ACHN (cell line): Measurements from ENCODE around the gene PTRH2.
A peak's percentile ranks its signal among the peaks of the same experiment; 100 is the strongest.

Experiments
- DNase-seq: peaks from one replicate; pipeline ENCODE4 v3.0.0-alpha.2; 2015
- in situ Hi-C: cut with HindIII; loops from 2 replicates; pipeline ENCODE4 v1.10.0; 2017; ENCODE audit warnings: low sequenced_read_pairs, low pct_ligation_motif_present, low pct_unique_long_range_greater_than_20kb

The PTRH2 gene

DNA sequence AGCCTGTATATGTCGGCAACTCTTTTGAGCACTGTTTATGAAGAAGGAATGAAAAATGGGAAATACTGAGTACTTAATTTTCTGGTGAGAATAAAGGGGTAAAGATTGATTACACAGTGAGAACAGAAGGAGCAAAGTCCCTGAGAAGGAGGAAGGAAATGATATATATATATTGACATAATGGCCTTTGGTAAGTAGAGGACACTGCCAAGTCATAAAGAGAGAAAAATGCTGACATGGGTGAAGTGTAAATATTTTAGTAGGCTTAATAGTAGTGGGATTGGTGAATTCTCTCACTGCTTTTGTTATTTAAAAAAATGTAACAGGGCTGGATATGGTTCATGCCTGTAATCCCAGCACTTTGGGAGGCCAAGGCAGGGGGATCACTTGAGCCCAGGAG lies 16.4 kb upstream of the PTRH2 start:
- no peak for DNase-seq
- in situ Hi-C loops = no loop called here

DNA sequence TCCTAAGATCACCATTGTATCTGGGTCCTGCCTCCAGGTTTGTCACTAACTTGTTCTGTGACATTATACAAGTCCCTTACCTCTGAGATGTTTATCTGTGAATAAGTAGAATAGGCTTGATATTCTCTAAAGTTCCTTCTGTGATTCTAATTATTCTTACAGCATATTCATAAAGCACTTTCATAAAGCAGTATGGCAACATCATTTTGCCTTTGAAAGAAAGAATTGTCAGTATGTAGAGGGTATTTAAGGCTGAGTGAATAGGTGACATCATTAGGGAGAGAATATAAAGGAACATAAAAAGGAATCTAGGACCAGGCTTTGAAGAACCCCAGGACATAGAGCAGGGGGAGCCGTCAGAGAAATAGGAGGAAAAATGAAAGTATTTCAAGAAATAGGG lies 15.8 kb upstream of the PTRH2 start:
- in situ Hi-C loops = no loop called here
- DNase-seq = no peak

DNA sequence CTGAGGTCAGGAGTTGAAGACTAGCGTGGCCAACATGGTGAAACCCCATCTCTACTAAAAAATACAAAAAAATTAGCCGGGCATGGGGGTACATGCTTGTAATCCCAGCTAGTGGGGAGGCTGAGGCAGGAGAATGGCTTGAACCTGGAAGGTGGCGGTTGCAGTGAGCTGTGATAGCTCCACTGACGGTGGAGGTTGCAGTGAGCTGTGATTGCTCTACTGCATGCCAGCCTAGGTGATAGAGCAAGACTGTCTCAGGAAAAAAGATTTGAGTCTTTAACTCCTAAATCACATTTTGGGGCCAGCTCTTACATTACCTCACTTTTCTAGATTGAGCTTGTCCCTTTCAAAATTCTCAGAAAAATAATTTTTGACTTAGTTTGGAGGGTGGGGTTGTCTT lies 15.4 kb upstream of the PTRH2 start:
- DNase-seq = no peak

DNA sequence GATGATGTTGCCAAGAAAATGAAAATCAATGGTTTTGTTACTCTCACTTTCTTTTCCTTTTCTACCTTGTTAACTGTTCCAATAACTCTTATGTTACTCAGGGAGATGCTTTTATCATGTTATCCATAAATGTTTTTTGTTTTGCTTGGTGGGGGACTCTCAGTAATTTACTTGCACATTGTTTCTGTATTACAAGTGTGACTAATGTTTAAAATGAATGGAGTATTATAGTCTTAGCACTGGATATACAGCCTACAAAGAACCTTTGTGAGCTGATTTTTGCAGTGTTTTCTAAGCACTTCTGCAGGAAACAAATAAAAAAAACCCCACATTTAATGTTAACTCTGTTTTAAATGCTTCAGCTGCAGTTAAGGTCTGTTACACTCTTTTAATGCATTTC lies 12.3 kb upstream of the PTRH2 start:
- no peak for DNase-seq
- in situ Hi-C loops = no loop called here

More for the DNA sequence above, 15.4 kb upstream of the PTRH2 start:
- in situ Hi-C loops = no loop called here

DNA sequence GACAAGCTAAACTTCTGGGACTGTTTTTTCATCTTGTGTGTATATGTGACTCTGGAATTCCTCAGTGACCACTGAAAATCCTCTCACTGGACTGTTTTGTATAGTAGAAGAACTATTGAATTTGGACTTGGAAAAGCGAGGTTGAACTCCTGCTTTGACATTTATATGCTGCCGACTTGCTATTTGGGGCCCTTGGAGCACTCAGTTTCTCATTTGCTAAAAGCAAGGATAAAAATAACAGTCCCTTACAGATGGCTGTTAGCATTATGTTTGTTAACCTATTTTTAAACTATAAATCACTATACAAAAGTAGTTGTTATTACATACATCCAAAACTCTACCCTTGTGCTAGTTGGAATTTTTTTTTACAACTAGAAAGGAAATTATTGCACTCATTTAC lies 9.2 kb upstream of the PTRH2 start:
- in situ Hi-C loops = no loop called here
- no peak for DNase-seq

DNA sequence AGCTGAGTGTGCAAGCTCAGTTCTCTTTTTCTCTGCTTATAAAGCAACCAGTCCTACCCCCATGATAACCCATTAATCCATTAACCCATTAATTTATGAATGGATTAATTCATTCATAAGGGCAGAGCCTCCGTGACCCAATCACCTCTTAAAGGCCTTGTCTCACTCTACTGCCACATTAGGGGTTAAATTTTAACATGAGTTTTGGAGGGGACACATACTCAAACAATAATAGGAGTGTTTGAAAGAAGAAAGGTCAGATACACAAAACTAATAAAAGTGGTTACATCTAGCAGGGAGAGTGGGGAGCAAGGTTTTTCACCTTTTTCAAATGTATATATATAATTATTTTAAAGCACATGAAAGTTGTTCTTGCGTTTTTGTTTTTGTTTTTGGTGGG lies 7.0 kb upstream of the PTRH2 start:
- in situ Hi-C loops = no loop called here
- DNase-seq = no peak

DNA sequence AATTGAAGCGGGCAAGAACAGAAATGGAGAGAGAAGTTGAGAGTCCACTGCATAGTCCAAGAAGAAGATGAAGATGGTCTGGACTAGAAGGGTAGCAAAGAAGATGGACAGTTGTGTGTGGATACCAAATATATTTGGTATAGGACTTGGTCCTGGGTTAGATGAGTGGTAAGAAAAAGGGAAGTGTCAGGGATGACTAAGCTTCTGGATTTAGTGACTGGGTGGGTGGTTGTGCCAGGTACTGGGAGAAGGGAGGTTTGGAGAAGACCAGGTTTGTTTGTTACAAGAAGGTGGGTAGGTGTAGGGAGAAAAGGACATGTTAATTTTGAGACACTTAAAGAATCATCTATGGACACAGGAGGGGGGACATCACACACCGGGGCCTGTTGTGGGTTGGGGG lies 5.6 kb upstream of the PTRH2 start:
- DNase-seq = no peak
- in situ Hi-C loops = no loop called here

DNA sequence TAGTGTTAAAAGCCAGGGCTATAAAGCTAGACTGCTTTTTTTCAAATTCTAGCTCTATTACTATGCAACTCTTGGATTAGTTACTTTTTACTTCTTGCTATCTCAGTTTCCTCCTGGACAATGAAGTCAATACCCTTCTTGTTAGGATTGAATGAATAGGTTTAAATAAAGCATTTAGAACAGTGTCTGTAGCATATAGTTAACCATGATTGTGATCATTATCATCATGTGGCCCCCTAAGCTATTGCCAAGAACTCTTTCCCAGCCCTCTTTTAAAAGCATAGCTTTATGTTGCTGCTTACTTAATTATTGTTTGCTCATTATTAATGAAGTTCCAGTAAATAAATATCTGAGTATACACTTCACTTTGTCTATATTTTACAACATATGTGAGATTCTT lies 4.7 kb upstream of the PTRH2 start:
- no peak for DNase-seq
- in situ Hi-C loops = no loop called here

DNA sequence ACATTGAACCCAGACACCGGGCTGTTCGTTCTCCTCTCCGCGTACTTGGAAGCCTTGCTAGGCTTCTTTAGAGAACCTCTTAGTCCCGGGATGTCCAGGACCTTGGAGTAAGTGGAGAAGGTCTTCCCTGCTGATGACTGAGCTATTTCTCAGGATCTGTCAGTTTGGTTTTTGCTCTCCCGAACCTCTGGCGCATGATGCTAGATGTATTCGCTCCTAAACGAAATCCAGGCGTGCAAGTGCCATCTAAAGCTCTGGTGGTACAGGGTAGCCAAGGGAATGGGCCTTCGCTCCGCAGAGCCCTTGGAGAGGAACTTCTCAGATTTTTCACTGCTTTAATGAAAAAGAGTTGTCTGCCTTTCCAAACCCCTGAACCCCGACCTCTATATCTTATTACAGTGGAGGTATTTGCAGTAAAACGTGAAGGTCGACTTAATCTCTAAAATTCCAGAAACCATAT lies 771 bp upstream of the PTRH2 start:
- peak; percentile 34 for DNase-seq
- in situ Hi-C loops = no loop called here

DNA sequence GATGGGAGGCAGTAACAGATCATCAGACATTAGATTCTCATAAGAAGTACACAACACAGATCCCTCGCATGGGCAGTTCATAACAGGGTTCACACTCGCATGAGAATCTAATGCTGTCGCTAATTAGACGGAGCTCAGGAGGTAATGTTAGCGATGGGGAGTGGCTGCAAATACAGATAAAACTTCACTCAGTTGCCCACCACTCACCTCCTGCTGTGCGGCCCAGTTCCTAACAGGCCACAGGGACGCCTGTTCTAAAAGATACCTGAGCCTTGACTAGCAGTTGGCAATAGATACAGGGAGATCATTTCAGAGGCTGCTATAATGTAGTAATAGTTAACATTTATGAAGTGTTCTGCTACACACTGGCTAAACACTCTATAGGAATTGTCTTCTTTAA lies 4.9 kb downstream of the PTRH2 start:
- in situ Hi-C loops = no loop called here
- DNase-seq = no peak

DNA sequence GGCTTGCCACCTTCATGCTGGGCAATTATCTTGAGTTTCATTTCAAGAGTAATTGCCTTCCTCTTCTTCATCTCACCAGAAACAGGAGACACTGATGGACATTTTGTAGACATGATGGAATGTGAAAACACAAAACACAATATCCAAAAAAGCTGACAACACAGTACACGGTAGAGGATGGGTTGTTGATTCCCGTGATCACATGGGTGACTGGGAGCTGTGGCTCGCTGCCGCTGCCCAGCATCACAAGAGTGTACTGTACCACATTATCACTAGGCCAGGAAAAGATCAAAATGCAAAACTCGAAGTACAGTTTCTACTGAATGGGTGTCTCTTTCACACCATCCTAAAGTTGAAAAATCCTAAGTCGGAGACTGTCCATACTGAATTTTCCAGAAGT lies 7.4 kb downstream of the PTRH2 start:
- no peak for DNase-seq
- in situ Hi-C loops = no loop called here

DNA sequence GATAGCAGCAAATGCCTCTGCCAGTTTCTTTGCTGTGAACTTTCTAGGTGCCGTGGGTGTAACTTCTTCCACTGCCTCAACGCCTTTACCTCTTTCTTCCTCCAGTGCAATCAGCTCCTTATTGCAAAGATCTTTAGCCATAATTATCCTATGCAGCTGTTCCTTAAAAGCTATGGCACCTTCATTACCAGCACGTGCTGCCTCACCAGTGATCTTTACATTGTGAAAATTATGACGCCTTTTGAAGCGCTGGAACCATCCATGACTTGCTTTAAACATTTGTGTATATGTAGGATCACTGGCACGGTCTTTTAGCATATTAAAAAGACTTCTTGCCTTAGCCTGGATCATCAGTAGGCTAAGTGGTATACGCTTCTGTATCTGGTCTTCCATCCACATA lies 8.0 kb downstream of the PTRH2 start:
- DNase-seq = no peak
- in situ Hi-C loops = no loop called here

DNA sequence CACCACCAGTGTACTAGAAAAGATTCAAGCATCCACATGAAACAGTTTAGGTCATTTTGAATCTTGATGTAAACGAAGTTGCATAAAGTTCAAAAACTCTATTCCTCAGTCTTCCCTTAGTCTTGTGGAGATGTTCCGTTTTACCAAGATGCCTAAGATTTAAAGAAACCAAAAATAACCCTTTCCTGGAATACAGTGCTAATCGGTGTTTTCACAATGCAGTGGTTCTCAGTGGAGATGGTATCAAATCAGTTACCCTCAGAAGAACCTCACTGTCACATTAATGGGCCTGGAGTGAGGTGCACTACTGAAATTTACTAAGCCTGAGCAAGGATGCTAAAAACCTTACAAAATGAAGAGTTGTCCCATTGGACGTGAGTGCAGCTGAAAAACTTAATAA lies 9.1 kb downstream of the PTRH2 start:
- DNase-seq = no peak
- in situ Hi-C loops = no loop called here

DNA sequence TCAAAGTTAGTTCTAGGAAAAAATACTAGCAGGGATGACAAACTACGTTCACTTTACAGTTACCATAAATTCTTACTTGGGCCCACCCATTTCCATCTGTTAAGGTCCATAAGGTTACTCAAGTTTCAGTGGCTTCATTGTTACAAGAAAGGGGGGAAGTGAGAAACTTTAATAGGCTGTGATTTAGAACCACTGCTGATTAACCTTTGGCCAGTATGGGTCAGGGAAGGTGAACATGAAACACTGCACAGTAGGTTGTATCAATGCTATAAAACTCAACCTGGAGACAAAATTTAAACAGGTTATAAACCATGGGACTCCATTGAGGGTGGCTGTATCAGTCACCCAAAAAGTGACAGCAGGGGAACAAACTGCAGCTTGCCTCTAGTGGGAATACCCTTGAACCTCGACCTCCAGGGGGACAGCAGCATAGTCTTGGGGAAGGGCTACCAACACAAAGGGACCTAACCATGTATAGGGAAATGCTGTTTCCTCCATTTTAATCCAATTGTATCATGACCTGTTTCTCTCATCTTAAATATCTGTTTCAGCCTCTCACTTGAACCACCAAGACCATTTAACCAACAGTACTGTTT lies 10.4 kb downstream of the PTRH2 start:
- no peak for DNase-seq
- in situ Hi-C loops = no loop called here

DNA sequence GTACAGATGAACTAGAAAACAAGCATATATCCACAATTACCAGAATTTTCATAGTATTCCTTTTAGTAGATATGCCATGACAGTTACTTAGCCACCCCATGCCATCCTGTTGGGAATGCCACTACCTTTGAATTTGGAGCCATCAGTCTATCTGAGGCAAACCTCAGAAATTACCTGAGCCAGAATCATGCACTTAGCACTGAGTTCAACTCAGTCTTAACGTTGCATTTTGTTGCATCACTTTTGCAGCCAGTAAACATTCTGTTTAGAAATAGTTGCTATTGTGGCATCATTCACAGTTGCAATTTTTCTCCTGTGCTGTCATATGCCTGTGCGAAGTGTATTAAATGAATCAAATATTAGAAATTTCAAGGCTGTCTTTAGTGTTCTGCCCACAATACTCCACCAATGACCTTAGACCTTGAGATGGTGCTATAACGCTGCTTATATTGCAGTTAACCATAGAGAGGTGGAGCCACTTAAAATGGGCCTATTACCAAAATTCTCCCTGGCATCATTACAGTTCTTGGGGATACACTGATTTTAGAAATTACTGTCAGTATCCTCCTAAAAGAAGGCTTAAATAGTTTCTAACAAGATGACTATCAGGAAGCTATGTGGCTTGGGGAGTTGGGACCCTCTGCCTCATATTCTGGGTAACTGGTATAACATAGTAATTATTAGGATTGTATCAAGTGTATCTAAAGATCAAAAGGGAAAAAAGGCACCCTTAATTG lies 11.1 kb downstream of the PTRH2 start:
- no peak for DNase-seq
- in situ Hi-C loops = no loop called here

DNA sequence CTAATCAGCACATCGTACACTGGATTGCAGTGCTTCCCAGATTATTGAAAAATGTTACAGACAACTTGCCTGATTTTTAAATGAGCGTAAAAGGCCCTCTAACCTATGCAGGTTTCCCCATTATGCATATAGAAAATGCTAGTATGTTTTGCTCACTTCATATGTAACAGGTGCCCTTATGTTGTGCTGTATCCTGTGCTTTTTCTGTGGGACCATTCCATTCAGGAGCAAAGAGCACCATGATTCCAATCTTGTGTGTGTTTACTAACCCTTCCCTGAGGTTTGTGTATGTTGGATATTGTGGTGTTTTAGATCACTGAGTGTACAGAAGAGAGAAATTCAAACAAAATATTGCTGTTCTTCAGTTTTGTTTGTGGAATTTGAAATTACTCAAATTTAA lies 12.9 kb downstream of the PTRH2 start:
- in situ Hi-C loops = no loop called here
- DNase-seq = no peak

DNA sequence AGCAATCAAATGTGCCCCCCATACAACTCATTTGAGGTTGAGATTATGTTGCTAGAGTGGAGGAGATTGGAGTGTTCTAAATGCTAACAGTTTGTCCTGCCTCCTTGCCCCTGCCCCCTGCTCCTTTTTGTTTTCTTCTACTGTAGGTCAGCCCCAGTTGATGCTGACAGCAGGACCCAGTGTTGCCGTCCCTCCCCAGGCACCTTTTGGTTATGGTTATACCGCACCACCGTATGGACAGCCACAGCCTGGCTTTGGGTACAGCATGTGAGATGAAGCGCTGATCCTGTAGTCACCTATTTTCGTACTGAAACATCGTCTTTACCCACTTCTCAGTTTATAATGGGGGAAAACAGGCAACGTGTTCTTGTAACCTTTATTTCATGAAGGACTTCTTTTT lies 13.6 kb downstream of the PTRH2 start:
- no peak for DNase-seq
- in situ Hi-C loops = no loop called here

DNA sequence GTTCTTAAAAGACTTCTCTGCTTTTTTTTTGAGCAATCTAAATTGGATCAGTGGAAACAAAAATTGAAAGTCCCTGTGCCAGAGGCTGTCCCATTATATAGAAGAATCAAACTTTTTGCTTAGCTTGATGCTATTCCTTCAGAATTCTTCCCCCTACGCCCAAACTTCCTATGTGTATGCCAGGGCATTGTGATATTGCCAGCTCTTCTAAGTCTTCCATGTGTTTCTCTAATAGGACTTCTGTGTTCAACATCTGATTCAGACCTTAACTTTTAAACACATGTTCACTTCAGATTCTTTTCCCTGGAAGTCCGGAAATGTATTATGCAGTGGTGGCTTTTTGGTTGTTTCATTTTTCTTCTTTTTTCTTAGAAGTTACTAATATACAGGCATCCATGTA lies 18.7 kb downstream of the PTRH2 start:
- in situ Hi-C loops = no loop called here
- DNase-seq = no peak

DNA sequence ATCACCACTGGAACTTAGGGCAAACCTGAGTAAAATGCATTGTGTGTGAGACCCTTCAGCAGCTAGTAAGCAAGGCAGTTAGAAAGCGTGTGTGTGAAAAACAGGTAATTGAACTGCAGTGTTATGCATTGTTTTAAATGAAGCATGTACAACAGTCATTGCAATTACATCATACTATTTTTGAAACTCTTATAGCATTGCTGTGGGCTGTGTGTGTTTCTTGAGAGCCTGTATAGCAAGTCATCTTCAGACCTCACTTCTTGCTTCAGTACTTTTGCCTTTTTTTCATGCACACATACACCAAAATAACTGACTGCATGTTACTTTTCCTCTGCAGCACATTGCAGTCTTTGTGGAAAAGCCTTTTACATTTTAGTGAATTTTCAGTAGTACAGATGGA lies 19.2 kb downstream of the PTRH2 start:
- in situ Hi-C loops = no loop called here
- DNase-seq = no peak

DNA sequence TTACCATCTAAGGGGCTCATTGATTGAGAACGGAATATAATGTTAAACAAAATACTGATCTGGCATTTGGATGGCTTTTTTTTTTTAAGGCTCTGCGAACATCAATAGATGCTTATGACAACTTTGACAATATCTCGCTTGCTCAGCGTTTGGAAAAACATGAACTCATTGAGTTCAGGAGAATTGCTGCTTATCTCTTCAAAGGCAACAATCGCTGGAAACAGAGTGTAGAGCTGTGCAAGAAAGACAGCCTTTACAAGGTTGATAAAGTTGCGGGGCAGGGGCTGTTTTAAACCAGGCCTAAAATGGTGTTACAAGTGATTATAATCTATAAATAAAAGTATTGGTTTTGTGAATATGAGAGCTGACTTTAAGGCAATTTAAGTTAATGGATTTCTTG lies 22.3 kb downstream of the PTRH2 start:
- no peak for DNase-seq
- in situ Hi-C loops = no loop called here

DNA sequence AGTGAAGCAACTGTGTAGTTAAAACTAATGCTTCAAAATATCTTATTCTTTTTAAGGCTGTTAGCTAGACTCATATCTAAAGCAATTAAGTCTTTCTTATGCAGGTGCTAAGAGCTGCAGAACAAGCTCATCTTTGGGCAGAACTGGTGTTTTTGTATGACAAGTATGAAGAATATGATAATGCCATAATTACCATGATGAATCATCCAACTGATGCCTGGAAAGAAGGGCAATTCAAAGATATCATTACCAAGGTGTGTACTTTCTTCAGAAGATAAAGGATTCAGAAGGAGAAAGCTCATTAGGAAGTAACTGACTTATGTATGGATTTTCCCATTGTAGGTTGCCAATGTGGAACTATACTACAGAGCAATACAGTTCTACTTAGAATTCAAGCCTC lies 23.9 kb downstream of the PTRH2 start:
- no peak for DNase-seq
- in situ Hi-C loops = no loop called here
